GM13976 (cell line): ENCODE data around the gene RHEB.

Experiments
- DNase-seq: peaks from one replicate; pipeline ENCODE4 v3.0.0; 2012; ENCODE audit warnings: low spot score
- in situ Hi-C: fragments of 300-500 bp; cut with MboI; formaldehyde crosslinking; loops from one replicate; pipeline ENCODE4 v1.12.0; 2022; ENCODE audit warnings: low sequenced_read_pairs, mixed read lengths, inconsistent platforms; ENCODE audit not compliant: unreplicated experiment
- TF ChIP-seq, protein P1 (sequence below): IDR thresholded peaks from 2 replicates; pipeline ENCODE4 v1.5.1; 2012; ENCODE audit warnings: borderline replicate concordance, mild to moderate bottlenecking; ENCODE audit not compliant: insufficient read depth; ENCODE audit errors: extremely low read depth, missing control alignments, control extremely low read depth

RHEB gene

DNA sequence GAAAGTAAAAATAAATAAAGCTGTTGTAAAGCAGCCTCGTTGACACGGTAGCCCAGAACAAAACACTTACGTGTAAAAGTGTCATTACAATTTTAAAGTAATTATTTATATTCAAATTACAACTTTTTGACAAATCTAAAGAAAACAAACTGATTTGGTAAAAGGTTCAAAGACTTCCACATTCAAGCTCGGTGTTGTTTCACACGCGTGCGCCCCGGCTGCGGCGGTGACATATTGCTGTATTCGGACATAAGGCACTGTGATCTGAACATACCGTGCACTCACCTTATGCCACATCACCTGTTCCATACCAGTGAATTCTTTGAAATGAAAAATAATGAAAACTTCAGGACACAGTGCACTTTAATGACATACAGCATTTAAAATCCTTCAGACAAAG, 36.9 kb upstream of the RHEB start:
- TF ChIP-seq, protein P1, sequence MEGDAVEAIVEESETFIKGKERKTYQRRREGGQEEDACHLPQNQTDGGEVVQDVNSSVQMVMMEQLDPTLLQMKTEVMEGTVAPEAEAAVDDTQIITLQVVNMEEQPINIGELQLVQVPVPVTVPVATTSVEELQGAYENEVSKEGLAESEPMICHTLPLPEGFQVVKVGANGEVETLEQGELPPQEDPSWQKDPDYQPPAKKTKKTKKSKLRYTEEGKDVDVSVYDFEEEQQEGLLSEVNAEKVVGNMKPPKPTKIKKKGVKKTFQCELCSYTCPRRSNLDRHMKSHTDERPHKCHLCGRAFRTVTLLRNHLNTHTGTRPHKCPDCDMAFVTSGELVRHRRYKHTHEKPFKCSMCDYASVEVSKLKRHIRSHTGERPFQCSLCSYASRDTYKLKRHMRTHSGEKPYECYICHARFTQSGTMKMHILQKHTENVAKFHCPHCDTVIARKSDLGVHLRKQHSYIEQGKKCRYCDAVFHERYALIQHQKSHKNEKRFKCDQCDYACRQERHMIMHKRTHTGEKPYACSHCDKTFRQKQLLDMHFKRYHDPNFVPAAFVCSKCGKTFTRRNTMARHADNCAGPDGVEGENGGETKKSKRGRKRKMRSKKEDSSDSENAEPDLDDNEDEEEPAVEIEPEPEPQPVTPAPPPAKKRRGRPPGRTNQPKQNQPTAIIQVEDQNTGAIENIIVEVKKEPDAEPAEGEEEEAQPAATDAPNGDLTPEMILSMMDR: no peak
- DNase-seq: no peak
- in situ Hi-C loops: no loop called here

DNA sequence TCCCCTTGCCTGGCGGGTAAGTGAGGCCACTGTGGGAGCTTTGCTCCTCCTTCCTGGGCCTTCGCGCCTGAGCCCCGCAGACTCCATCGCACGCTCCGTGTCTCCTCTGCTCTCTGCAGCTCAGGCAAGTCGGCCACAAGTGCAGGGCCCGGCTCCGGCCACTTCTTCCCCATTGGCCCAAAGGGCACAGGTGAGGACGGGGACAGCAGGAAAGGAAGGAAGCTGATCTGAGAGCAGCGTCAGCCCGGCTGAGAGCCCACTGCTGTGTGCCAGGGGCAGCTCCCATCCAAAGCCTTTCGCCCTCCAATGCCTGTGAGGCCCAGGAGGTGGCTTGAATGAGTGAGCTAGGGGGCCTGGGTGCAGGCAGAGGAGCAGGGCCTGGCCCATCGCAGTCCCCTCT, 33.7 kb upstream of the RHEB start:
- in situ Hi-C loops: no loop called here
- no peak for DNase-seq
- TF ChIP-seq, protein P1: no peak

- in situ Hi-C loops: no loop called here
- TF ChIP-seq, protein P1: no peak
- DNase-seq: no peak
Measured at GRCh38 chr7:151552352-151553028, 32.8 kb upstream of the RHEB start.

DNA sequence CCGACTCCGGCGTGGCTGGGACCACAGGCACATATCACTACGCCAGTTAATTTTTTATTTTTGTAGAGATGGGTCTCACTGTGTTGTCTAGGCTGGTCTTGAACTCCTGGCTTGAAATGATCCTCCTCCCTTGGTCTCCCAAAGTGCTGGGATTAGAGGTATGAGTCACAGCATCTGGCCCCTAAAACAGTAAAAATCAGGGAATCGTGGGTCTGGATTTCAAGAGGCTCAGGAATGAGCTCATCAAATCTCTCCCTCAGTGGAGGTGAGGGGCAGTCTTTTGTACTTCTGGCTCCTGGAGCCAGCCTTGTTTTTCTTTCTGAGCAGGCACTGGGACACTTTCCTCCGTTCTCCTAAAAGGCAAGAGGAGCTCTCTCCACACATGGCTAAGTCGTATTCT, 32.1 kb upstream of the RHEB start:
- TF ChIP-seq, protein P1: no peak
- DNase-seq: no peak
- in situ Hi-C loops: no loop called here

DNA sequence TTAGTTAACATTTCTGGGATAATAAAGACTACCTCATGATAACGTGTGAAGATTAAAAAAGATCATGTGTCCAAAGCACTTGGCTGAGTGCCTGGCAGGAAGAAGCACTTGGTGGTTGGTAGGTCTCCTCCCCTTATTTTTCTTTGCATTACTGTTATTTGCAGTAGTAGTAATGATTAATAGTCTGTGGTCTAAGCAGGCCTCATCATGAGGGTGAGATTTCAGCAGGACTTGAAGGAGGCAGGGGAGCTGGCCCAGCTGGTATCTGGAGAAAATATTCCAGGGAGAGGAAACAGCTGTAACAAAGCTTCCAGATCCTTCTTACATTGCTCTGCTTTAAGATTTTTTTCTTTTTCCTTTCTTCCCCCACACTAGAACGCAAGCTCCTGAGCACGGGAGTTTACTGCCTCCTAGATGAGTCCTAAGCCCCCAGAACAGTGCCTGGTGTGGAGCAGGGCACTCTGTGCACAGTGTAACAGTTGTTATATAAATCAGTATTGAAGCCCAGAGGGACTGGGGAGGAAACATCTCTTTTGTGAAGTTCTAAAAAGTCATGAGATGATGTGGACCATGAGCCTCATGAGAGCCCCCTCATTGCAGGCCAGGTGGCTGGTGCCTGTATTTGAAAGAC, 31.1 kb upstream of the RHEB start:
- TF ChIP-seq, protein P1: no peak
- DNase-seq: no peak
- in situ Hi-C loops: no loop called here

DNA sequence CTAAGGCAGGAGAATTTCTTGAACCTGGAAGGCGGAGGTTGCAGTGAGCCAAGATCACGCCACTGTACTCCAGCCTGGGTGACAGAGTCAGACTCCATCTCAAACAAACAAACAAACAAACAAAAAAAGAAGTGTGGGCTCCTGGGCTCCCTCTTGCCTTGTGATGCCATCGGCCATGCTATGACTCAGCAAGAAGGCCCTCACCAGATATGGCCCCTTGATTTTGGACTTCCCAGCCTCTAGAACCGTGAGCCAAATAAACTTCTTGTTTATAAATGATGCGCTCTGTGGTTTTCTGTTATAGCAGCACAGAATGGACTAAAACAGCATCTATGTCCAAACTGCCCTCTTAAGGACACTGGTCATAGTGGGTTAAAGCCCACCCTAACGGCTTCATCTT, 29.9 kb upstream of the RHEB start:
- TF ChIP-seq, protein P1: no peak
- no peak for DNase-seq
- in situ Hi-C loops: no loop called here

DNA sequence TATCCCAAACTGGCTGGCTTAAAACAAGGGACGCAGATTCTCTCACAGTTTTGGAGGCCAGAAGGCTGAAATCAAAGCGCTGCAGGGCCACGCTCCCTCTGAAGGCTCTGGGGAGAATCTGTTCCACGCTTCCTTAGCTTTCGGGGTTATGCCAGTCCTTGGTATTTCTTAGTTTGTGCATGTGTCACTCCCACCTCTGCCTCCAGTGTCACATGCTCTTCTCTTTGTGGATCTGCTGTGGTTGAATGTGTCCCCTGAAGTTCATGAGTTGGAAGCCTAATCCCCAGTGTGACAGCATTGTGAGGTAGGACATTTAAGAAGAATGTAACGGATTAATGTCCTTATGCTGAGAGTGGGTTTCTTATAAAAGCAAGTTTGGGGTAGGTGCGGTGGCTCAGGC, 29.4 kb upstream of the RHEB start:
- TF ChIP-seq, protein P1: no peak
- no peak for DNase-seq
- in situ Hi-C loops: no loop called here
